ENCODE measurements around the gene SDF4.
"Not testable (repeated sequence)": the region's sequence is repeated elsewhere in the genome, so short reads cannot be mapped to it uniquely, and the experiment has no call there.

The SDF4 gene

DNA sequence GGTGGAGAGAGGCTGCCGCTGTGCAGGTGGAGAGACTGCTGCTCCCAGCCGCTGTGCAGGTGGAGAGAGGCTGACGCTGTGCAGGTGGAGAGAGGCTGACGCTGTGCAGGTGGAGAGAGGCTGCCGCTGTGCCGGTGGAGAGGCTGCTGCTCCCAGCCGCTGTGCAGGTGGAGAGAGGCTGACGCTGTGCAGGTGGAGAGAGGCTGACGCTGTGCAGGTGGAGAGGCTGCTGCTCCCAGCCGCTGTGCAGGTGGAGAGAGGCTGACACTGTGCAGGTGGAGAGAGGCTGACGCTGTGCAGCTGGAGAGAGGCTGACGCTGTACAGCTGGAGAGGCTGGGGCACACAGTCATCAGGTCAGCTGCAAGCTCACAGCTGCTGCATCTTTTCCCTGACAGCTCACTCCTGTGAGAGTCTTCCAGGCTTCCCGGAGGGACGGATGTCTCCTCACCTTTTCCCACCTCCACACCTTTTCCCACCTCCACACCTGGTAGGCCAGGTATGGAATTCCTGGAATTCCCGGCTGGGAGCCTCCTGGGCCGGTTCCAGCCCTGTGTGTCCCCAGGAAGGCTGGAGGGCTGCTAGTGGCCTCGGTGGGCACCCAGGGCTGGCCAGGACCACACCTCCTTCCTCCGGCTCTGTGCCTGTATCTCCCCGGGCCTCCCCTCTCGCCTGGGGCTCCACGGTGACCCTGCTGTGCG, 55.6 kb downstream of the SDF4 start:
- DNase-seq = not testable (repeated sequence)

- DNase-seq = no peak
These were observed 56.4 kb downstream of the SDF4 start for GRCh38 chr1:1175221-1176062.

DNA sequence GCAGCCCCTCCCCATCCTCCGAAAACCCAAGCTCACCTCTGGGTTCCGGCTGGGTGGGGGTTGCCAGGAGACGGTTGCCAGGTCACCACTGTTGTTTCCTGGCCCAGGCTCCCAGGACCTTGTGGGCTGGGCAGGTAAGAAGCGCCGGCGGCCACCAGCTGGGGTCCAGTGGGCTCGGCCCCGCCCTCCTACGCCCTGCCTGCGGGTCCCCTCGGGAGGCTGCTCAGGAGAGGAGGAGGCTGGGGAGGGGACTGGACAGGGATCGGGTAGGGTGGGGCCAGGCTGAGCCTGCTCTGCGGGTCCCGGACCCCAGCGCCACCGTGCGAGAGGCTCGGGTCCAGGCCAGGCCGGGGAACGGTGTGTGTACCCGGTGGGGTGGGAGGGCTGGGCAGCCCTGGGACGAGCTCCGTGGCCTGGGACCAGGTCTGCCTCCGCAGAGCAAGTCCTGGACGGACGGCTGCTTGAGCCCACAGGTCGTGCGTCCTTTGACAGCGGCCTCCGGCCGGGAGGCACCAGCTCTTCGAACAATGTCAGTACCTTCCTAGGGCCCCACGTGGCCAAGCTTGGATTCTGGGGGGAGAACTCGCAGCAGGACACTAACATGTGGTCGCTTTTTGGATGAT, 57.9 kb downstream of the SDF4 start, which contains the start of gene TTLL10:
Gene TTLL10 (plus strand): TSS at position 88 of the 623 bp plus-strand sequence. CDS start 5,336 bp downstream, outside the sequence.
- peak; percentile 27 for DNase-seq

DNA sequence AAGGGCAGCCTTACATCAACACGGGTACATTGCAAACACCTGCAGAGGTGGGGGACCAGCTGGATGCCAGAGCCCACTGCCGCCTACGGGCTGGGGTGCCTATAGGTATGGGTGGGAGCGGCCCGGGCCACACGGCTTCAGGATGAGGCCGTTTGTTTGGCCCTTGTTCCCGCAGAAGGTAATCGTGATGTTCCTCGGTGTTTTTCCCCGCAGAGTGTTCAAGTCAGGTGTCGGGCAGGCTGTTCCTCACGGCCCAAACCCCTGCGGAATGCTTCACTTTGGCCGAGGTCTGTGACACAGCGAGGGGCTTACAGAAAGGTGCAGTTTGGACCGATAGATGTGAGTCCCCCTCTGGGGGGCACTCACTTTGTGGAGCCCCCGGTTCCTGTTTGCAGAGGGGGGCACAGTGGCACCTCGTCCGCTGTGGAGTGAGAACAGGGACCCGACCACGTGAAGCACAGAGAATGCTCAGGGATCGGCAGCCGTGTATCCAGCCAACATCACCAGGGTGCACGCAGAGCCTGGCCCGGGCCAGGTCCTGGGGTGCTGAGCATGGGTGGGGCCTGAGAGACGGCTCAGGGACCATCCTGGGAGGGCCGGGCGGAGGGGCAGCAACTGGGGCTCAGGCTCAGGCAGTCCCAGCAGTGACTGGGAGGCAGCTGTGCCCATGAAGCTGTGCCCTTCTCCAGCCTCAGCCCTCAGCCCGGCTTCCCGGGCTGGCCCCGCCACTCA, 58.6 kb downstream of the SDF4 start:
- DNase-seq = no peak

DNA sequence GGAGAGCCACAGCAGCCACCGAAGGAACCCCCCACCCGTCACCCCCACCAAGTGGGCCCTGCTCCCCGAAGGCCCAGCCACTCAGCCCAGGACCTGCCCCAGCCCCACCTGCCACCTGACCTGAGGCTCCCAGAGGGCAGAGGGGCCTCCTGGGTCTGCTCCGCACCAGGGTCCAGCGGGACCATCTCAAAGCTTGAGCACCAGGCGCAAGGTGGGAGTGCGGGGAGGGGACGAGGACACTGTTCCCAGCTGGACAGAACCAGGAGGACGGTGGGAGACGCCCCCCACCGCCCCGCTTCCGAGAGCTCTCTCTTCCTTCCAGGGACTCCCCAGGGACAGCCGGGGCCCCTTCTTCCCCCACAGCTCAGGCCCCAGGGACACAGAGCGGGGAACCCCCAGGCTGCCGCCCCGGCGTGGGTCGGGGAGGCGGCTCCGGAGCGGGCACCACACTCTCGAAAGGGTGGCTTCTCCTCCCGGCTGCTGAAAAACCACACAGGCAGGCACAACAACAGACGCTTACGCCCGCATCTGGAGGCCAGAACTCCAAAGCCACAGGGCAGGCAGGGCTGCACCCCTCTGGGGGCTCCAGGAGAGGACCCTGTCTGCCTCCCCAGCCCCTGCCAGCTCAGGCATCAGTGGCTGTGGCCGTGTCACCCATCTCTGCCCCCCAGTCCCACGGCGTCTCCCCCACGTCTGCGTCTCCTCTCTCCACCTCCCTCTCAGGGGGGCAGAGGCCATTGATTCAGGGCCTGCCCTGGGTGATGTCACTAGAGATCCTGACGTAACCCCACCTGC, 60.1 kb downstream of the SDF4 start:
- no peak for DNase-seq

DNA sequence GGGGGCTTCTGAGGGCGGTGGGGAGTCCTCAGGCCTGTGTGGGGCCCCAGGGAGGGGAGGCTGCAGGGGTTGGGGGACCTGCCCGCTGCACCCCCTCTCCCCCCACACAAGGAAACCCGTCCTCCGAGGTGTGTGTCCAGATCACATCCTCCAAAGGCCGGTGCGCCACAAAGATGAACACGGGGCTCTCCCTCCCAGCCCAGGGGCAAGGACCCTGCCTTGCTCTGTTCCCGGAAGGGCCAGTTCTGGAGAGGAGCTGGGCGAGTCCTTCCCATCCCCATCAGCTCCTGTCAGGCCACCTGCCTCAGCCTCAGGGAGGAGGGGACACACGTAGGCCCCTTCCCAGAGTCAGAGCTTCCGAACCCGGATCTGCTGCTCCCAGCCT, 60.6 kb downstream of the SDF4 start:
- DNase-seq = no peak

- DNase-seq = no peak
These were observed 61.3 kb downstream of the SDF4 start for GRCh38 chr1:1170215-1171091.

- DNase-seq = no peak
These were observed 62.2 kb downstream of the SDF4 start for GRCh38 chr1:1169429-1170214.

GRCh38 chr1:1168451-1169411, 63.1 kb downstream of the SDF4 start:
- DNase-seq = no peak

- DNase-seq = no peak
These were observed 63.9 kb downstream of the SDF4 start for GRCh38 chr1:1167841-1168450.

GRCh38 chr1:1167398-1167821, 64.4 kb downstream of the SDF4 start:
- DNase-seq = no peak
